ENCODE measurements around the gene TPO. TPM values are rescaled to one million over a fixed set of nuclear protein-coding genes. Genes with fewer than 3 reads are reported as not detected.

Gene TPO
- total RNA-seq, 4 donors from 2014 or later: 0.93 to 4.6 (median 1.3) TPM

GRCh38 chr2:1509271-1510065 lies 96.2 kb downstream of the TPO start:
- peak; percentile 29 to 67 for DNase-seq (ENCODE audit: low spot score in 2 of 2)
- no peak overlapping the region for H3K4me3 ChIP-seq
- no peaks in the 10 kb centered on the region for H3K36me3 ChIP-seq
- peaks cover 8% of the 10 kb centered on the region for H3K4me1 ChIP-seq
- WGBS: 35% methylated on average over 5 of the region's 5 CpGs
- TF ChIP-seq EP300 (IDR thresholded peaks at IDR 0.05): no peak
- no peak for TF ChIP-seq CTCF (IDR thresholded peaks at IDR 0.05)
- TF ChIP-seq POLR2AphosphoS5 (IDR thresholded peaks at IDR 0.05): no peak
- TF ChIP-seq POLR2A (IDR thresholded peaks at IDR 0.05): no peak
- H3K9me3 ChIP-seq: no peaks in the 10 kb centered on the region
- peaks cover 8% of the 10 kb centered on the region for H3K27me3 ChIP-seq
- peak overlapping the region; percentile 85 for H3K27ac ChIP-seq

DNA sequence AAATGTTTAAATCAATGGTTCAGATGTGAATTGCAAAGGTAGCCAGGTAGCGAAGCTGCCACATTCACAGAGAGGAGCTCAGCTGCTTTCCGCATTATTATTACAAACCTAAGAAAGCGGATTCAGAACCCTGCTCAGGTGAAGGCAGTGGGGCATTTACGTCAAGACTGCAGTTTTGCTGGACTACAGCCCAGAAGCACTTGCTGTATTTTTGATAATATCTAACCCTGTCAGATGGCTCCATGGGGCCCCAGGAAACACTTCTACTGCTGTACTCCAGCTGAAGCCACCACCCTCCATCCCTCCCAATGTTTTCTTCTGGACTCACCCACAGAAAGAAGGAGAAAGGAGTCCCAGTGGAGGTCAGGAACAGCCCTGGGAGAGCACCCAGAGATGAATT lies 96.9 kb downstream of the TPO start:
- Histone ChIP-seq H3K27me3 (peaks cover 7% of the 10 kb centered on the region), H3K4me3 (no peak overlapping the region), H3K4me1 (peaks cover 8% of the 10 kb centered on the region), H3K9me3 (no peaks in the 10 kb centered on the region), H3K27ac (peak overlapping the region; percentile 85), H3K36me3 (no peaks in the 10 kb centered on the region)
- WGBS: 43% methylated on average over 4 of the region's 4 CpGs
- peak in 1 of 2 donors; percentile 41 for DNase-seq (ENCODE audit: low spot score in 2 of 2)
- TF ChIP-seq POLR2A (IDR thresholded peaks at IDR 0.05): no peak
- no peak for TF ChIP-seq EP300 (IDR thresholded peaks at IDR 0.05)
- TF ChIP-seq CTCF (IDR thresholded peaks at IDR 0.05): no peak
- TF ChIP-seq POLR2AphosphoS5 (IDR thresholded peaks at IDR 0.05): no peak

DNA sequence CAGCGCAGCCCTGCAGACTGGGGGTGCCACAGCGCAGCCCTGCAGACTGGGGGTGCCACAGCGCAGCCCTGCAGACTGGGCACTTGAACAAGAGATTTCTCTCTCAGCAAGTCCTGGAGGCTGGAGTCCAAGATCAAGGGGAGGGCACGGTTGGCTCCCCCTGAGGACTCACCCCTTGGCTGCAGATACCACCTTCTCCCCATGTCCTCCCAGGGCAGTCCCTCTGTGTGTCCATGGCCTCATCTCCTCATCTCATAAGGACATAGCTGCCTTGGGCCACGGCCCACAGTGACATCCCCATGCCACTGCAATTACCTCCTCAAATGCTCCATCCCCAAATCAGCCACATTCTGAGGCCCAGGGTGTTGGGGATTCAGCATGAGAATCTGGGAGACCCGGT lies 98.2 kb downstream of the TPO start:
- peaks cover 8% of the 10 kb centered on the region for H3K4me1 ChIP-seq
- H3K9me3 ChIP-seq: no peaks in the 10 kb centered on the region
- peaks cover 7% of the 10 kb centered on the region for H3K27me3 ChIP-seq
- WGBS: 94% methylated on average over 2 of the region's 6 CpGs
- H3K27ac ChIP-seq: no peak overlapping the region
- no peak overlapping the region for H3K4me3 ChIP-seq
- DNase-seq (ENCODE audit: low spot score in 2 of 2): peak in 1 of 2 donors; percentile 31
- no peak for TF ChIP-seq CTCF (IDR thresholded peaks at IDR 0.05)
- TF ChIP-seq POLR2A (IDR thresholded peaks at IDR 0.05): no peak
- no peak for TF ChIP-seq POLR2AphosphoS5 (IDR thresholded peaks at IDR 0.05)
- TF ChIP-seq EP300 (IDR thresholded peaks at IDR 0.05): no peak
- H3K36me3 ChIP-seq: no peaks in the 10 kb centered on the region

GRCh38 chr2:1512321-1513289 lies 99.3 kb downstream of the TPO start:
- no peaks in the 10 kb centered on the region for H3K36me3 ChIP-seq
- H3K4me3 ChIP-seq: no peak overlapping the region
- WGBS: 93% methylated on average over 22 of the region's 36 CpGs
- peaks cover 8% of the 10 kb centered on the region for H3K4me1 ChIP-seq
- peaks cover 7% of the 10 kb centered on the region for H3K27me3 ChIP-seq
- H3K27ac ChIP-seq: no peak overlapping the region
- DNase-seq (ENCODE audit: low spot score in 2 of 2): peak in 1 of 2 donors; percentile 55
- TF ChIP-seq CTCF (IDR thresholded peaks at IDR 0.05) (no peak), POLR2A (IDR thresholded peaks at IDR 0.05) (no peak), POLR2AphosphoS5 (IDR thresholded peaks at IDR 0.05) (no peak), EP300 (IDR thresholded peaks at IDR 0.05) (no peak)
- no peaks in the 10 kb centered on the region for H3K9me3 ChIP-seq

Data from suprapubic skin (tissue), 4 donors.